Nucleus accumbens (tissue), 56 donors: ENCODE measurements around the gene PCDH7.

ENCODE experiments used
- DNase-seq, 56 donors: peaks; one replicate each; lab custom pipeline; 2025; lab: John Stamatoyannopoulos, UW

The PCDH7 gene

GRCh38 chr4:30776921-30777415, 56.8 kb downstream of the PCDH7 start:
- no peak for DNase-seq
